GM19452 (cell line): ENCODE results near the gene ADAM10.
"Not testable (repeated sequence)": the region's sequence is repeated elsewhere in the genome, so short reads cannot be mapped to it uniquely, and the experiment has no call there.

ENCODE experiments used
- ATAC-seq: cut with Tn5 transposase; IDR thresholded peaks from one replicate; pipeline ENCODE4 v1.9.1; 2021; ENCODE audit not compliant: unreplicated experiment

Gene ADAM10, protein sequence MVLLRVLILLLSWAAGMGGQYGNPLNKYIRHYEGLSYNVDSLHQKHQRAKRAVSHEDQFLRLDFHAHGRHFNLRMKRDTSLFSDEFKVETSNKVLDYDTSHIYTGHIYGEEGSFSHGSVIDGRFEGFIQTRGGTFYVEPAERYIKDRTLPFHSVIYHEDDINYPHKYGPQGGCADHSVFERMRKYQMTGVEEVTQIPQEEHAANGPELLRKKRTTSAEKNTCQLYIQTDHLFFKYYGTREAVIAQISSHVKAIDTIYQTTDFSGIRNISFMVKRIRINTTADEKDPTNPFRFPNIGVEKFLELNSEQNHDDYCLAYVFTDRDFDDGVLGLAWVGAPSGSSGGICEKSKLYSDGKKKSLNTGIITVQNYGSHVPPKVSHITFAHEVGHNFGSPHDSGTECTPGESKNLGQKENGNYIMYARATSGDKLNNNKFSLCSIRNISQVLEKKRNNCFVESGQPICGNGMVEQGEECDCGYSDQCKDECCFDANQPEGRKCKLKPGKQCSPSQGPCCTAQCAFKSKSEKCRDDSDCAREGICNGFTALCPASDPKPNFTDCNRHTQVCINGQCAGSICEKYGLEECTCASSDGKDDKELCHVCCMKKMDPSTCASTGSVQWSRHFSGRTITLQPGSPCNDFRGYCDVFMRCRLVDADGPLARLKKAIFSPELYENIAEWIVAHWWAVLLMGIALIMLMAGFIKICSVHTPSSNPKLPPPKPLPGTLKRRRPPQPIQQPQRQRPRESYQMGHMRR

DNA sequence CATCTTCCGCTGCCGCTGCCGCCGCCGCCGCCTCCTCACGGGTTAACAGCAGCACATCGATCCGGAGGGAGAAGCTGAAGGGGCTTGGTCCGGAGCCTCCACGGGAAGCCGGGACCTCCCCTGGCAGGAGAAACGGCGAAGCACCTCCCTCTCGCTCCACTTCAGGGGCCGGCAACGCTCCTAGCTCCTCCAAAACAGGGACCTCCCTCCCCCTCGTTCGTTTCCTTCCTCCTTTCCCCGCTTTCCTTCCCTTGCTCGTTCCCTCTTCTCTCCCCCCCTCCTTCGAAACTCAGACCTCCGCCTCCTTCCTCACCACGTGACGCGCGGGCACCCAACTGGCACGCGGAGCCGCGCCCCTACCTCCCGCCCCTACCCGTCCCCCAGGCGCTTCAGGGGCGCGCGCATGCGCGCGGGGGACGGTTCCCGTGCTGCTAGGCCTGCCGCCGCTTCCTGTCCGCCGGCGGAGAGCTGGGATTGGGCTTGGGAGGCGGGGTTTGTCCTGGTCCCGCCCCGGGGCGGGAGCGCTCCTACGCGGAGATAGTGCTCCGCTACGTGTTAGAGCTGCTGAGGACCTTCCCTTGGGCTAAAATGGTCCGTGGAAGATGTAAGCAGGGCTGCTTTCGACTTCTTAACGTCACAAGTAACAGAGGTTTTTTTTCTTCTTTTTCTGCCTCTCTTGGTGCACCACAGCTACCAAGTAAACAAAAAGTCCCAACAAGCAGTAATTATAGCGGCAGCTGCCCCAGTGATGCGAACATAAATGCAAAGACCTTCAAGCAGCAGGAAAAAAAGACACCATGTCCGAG, at the start of gene ADAM10:
Gene ADAM10, minus strand, starts transcription at position 176 of the 806 bp plus-strand sequence. Its CDS starts 173 bp downstream, at position 3.
- ATAC-seq, result peak; percentile 85

DNA sequence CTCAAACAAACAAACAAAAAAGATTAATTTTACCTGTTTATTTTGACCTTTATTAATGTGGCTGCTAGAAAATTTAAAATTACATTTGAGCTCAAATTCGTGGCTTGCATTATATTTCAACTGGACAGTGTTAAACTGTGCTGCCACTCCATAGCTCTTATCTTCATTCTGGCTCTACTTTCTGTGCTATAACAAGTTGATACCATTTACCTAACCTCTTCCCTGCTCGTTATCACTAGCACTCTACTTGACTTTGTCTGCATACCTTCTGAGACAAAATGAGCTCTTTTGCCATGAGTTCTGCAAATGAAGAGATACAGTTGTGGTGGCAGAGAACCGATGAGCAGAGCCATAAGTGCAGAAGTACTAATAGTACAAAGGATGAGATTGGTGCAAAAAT, 48.0 kb upstream of the ADAM10 start:
- no peak for ATAC-seq

DNA sequence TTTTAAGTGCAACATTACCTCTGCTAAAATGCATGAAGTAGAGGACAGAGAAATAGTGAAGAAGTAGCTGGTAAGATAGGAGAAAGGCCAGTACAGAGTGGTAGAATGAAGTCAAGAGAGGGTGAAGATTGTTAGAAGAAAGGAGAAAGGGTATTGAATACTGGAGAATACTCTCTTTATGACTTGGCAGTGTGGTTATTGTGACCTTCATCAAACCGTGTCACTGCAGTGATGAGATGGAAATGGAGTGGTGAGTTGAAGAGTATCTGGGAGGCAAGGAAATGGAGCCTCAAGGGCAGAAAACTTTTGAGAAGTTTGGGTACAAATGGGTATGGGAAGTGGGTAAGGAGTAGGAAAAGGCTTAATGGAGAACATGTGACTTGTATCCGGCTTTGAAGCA, 46.3 kb upstream of the ADAM10 start:
- ATAC-seq, result no peak

DNA sequence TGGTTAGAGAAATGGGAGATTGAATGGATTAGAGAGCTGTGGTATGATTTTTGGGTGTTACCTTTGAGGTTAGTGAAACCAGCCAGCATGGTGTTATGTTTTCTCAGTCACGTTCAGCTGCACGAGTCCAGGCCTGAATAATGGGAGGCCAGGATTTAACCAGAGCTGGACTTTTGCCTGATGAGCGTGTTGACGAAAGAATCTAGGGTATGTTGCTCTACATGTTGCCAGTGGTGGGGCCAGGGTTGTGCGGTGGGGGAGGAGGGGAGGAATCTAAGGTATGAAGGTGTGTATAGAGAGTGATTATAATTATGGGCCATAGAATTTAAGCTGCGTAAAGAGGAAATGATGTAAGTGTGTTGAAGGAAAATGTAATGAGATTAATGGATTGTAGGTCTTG, 44.4 kb upstream of the ADAM10 start:
- ATAC-seq, result no peak

DNA sequence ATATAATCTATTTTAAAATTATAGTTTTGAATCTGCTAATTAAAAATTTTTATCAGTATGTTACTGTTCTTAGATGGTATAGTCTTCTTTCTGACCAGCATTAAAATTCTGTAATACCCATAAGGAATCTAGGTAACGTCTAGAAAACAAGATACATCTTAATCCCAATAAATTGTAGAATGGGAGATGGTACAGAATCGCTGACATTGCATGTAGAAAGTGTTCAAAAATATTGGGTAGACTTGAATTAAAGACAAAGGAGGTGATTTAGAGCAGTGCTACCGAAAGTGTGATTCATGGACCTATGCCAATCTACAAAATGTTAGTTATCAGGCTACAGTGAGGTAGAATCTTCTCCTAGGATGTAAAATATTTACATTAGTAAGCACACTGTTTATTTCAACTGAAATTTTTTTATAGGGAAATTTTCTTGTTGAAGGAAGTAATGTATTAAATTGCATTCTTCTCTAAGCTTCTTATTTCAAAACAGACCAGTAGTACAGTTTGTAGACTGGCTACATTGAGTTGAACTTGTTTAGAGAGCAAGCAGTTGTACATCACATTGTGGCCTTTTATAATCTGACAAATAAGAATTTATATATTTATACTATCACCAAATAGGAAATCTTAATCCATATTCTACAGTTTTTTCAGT, 38.7 kb upstream of the ADAM10 start:
- ATAC-seq, result no peak

DNA sequence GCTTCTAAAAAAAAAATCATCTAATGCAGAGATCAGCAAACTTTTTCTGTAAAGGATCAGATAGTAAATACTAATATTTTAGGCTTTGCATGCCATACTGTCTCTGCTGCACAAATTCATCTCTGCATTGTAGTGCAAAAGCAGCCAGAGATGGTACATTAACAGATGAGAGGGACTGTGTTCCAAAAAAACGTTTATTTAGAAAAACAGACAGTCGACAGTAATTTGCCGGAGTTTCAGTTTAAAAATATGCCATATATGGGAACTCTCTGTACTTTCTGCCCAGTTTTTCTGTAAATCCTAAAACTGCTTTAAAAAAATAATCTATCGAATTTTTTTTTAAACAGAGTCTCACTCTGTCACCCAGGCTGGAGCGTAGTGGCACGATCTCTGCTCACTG, 35.8 kb upstream of the ADAM10 start:
- ATAC-seq, result no peak

GRCh38 chr15:58779554-58779953, 30.0 kb upstream of the ADAM10 start:
- ATAC-seq, result no peak

DNA sequence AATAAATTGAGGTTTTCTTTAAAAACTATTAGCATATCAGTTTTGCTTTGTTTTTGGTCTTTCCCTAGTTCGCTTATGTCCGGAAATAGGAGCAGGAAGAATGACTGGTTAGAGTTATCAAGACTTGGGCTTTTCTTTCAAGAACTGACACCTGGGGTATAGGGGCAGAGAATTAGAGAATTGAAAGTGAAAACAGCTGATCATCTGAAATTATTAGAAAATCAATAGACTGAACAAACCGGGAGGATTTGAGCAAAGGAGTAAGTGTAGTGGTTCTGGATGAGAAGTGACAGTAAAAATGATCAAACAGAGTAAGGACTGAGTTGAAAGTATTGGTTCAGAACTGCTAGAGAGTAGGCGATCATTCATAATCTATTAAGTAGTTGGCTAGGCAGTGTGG, 27.6 kb upstream of the ADAM10 start:
- no peak for ATAC-seq

DNA sequence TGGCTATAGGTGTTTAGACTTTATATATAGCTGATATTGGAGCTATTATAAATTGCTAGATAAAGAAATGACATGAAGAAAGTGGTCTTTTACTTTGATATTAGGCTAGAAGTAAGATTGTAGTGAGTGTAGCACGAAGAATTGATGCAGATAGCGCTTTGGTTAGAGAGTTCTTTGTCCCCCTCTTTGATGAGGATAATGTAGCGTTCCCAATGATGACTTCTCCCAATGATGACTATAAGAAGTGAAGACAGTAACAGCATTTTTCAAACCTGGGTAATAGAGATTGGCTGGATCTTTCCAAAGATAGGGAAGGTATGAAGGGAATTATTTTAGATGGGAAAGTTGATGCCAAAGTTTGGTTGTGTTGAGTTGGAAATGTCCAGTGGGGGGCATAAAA, 25.9 kb upstream of the ADAM10 start:
- ATAC-seq, result no peak

- ATAC-seq, result no peak
Observed at GRCh38 chr15:58773024-58773423, 23.5 kb upstream of the ADAM10 start.

DNA sequence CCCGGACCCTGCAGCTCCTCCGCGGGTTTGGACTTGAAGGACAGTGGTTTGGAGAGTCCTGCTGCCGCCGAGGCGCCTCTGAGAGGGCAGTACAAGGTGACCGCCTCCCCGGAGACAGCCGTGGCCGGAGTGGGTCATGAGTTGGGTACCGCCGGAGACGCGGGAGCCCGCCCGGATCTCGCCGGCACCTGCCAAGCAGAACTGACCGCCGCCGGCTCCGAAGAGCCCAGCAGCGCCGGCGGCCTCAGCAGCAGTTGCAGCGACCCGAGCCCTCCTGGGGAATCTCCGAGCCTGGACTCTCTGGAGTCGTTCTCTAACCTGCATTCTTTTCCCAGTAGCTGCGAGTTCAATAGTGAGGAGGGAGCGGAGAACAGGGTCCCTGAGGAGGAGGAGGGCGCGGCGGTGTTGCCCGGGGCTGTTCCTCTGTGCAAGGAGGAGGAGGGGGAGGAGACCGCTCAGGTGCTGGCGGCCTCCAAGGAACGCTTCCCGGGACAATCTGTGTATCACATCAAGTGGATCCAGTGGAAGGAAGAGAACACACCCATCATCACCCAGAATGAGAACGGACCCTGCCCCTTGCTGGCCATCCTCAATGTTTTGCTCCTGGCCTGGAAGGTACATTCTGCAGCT, 22.2 kb upstream of the ADAM10 start:
- ATAC-seq, result peak; percentile 2

DNA sequence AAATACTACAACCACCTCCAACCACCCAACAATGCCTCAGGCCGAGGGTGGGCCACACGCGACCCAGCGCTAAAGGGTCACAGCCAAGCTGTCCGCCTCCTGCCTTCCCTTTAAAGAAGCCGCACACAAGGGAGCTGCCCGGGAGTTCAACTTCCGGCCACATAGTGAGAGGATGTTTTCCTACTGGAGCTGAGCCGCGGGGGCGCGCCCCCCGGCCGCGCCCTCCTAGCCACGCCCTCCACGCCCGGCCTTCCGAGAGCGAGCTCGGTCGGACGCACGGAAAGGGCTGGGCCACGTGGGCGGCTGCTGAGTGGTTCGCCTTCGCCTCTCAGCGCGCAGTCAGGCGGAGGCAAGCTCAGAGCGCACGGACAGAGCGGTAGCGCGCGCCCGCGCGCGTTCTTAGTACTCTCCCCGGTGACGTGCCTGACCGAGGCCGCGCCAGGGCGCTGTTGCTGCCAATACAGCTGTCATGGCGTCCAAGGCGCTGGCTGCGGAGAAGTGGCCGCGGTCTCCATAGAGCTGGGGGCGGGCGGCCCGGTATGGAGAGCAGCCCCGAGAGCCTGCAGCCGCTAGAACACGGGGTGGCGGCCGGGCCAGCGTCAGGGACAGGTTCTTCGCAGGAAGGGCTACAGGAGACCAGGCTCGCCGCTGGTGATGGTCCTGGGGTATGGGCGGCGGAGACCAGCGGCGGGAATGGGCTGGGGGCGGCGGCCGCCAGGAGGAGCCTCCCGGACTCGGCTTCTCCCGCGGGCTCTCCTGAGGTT, 21.5 kb upstream of the ADAM10 start, which contains the start of gene MINDY2:
Gene MINDY2, plus strand, starts transcription at position 446 of the 764 bp plus-strand sequence. Its CDS starts 94 bp downstream, at position 540.
- ATAC-seq, result peak; percentile 95

DNA sequence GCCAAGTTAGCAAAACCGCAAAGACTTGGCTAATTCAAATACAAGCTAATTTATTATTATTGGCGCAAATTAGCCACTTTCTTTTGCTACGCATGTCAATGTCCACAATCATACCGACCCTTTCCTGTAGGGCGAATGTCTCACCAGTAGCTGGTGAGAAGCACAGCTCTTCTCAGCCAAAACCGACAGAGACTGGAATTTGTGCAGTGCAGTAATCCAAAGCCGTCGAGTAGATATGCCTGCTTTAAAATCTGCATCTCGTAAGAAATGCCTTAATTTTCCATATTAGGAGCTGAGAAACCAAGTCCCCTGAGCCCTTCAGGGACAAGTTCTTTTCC, 21.0 kb upstream of the ADAM10 start:
- ATAC-seq, result peak; percentile 11

GRCh38 chr15:58768601-58769004, 19.1 kb upstream of the ADAM10 start:
- ATAC-seq, result not testable (repeated sequence)

- no peak for ATAC-seq
Observed at GRCh38 chr15:58766290-58766689, 16.8 kb upstream of the ADAM10 start.

GRCh38 chr15:58764468-58764867, 15.0 kb upstream of the ADAM10 start:
- no peak for ATAC-seq

DNA sequence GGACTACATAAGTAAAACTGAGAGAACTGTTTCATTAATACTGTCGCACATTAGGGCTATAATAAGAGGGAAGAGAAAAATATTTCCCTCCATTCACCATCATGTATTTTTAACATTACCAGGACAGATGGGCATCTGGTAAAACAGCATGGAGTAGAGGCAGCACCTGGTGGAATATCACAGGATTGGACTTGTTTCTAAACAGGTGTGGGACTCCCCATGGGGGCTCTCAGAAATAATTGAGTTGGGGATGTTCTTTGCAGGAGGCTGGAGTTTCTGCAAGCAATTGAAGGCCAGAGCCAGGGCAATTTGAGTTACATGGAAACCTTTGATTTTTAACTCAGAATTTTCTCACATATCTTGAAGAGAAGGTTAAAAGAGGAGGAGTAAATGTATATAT, 13.2 kb upstream of the ADAM10 start:
- no peak for ATAC-seq

- ATAC-seq, result no peak
Observed at GRCh38 chr15:58762285-58762684, 12.8 kb upstream of the ADAM10 start.

GRCh38 chr15:58761010-58761388, 11.5 kb upstream of the ADAM10 start:
- no peak for ATAC-seq
